Measurements from ENCODE around the gene ARFIP1.
"Not testable (repeated sequence)": the region's sequence is repeated elsewhere in the genome, so short reads cannot be mapped to it uniquely, and the experiment has no call there.

Gene ARFIP1

GRCh38 chr4:152836936-152837335 is 57.2 kb downstream of the ARFIP1 start:
- DNase-seq: no peak
- intact Hi-C loops (cut with DNase I): no loop called here

- DNase-seq; intact Hi-C loops (cut with DNase I): not testable (repeated sequence)
Observed at GRCh38 chr4:152839729-152840128, 60.0 kb downstream of the ARFIP1 start.

- DNase-seq: no peak
Observed at GRCh38 chr4:152843481-152844090, 63.8 kb downstream of the ARFIP1 start.

GRCh38 chr4:152847376-152847775 is 67.6 kb downstream of the ARFIP1 start:
- no peak for DNase-seq
- intact Hi-C loops (cut with DNase I): loop anchor here (2.0 kb wide), 1 partner anchor 235 kb away; no protein-coding TSS in a partner anchor

More at GRCh38 chr4:152843481-152844090, 63.8 kb downstream of the ARFIP1 start:
- intact Hi-C loops (cut with DNase I): no loop called here

- DNase-seq: no peak
- intact Hi-C loops (cut with DNase I): loop anchor here (2.0 kb wide), 1 partner anchor 278 kb away; no protein-coding TSS in a partner anchor
Observed at GRCh38 chr4:152848508-152848907, 68.8 kb downstream of the ARFIP1 start.

GRCh38 chr4:152849350-152849749 is 69.6 kb downstream of the ARFIP1 start:
- DNase-seq: no peak
- intact Hi-C loops (cut with DNase I): loop anchor here (2.0 kb wide), 1 partner anchor 277 kb away; no protein-coding TSS in a partner anchor

GRCh38 chr4:152850377-152850776 is 70.6 kb downstream of the ARFIP1 start:
- DNase-seq: no peak
- intact Hi-C loops (cut with DNase I): no loop called here

- DNase-seq: no peak
- intact Hi-C loops (cut with DNase I): no loop called here
Observed at GRCh38 chr4:152851226-152851625, 71.5 kb downstream of the ARFIP1 start.

GRCh38 chr4:152853293-152853692 is 73.5 kb downstream of the ARFIP1 start:
- intact Hi-C loops (cut with DNase I): no loop called here
- DNase-seq: no peak

- DNase-seq; intact Hi-C loops (cut with DNase I): not testable (repeated sequence)
Observed at GRCh38 chr4:152854016-152854415, 74.3 kb downstream of the ARFIP1 start.

GRCh38 chr4:152856960-152857359 is 77.2 kb downstream of the ARFIP1 start:
- intact Hi-C loops (cut with DNase I): no loop called here
- no peak for DNase-seq

GRCh38 chr4:152858934-152859333 is 79.2 kb downstream of the ARFIP1 start:
- peak in 1 of 10 donors; percentile 33 for DNase-seq
- intact Hi-C loops (cut with DNase I): no loop called here

GRCh38 chr4:152860046-152860445 is 80.3 kb downstream of the ARFIP1 start:
- no peak for DNase-seq
- intact Hi-C loops (cut with DNase I): no loop called here

GRCh38 chr4:152862608-152863007 is 82.9 kb downstream of the ARFIP1 start:
- intact Hi-C loops (cut with DNase I): no loop called here
- DNase-seq: no peak

GRCh38 chr4:152864361-152864760 is 84.6 kb downstream of the ARFIP1 start:
- DNase-seq: no peak
- intact Hi-C loops (cut with DNase I): no loop called here

- peak in 2 of 10 donors; percentile 50 to 80 for DNase-seq
- intact Hi-C loops (cut with DNase I): not testable (repeated sequence)
Observed at GRCh38 chr4:152866432-152866993, 86.8 kb downstream of the ARFIP1 start.

GRCh38 chr4:152870606-152871005 is 90.9 kb downstream of the ARFIP1 start:
- DNase-seq: no peak
- intact Hi-C loops (cut with DNase I): no loop called here

- intact Hi-C loops (cut with DNase I): no loop called here
Observed at GRCh38 chr4:152875261-152875660, 95.5 kb downstream of the ARFIP1 start.

GRCh38 chr4:152877868-152878267 is 98.1 kb downstream of the ARFIP1 start:
- DNase-seq: no peak
- intact Hi-C loops (cut with DNase I): no loop called here

More at GRCh38 chr4:152875261-152875660, 95.5 kb downstream of the ARFIP1 start:
- DNase-seq: no peak

- no peak for DNase-seq
- intact Hi-C loops (cut with DNase I): no loop called here
Observed at GRCh38 chr4:152880263-152880662, 100.5 kb downstream of the ARFIP1 start.

GRCh38 chr4:152881974-152882373 is 102.2 kb downstream of the ARFIP1 start:
- DNase-seq: no peak
- intact Hi-C loops (cut with DNase I): no loop called here

- intact Hi-C loops (cut with DNase I): no loop called here
- DNase-seq: no peak
Observed at GRCh38 chr4:152885185-152885584, 105.4 kb downstream of the ARFIP1 start.

Measured in posterior cingulate gyrus (tissue), 11 donors.